Stimulated activated naive CD4-positive, alpha-beta T cell treated with Interleukin-2 at 50 U/mL for 16 hours (primary cell): ENCODE data around the gene DNMT3A.
"Not testable (repeated sequence)": the region's sequence is repeated elsewhere in the genome, so short reads cannot be mapped to it uniquely, and the experiment has no call there.

Source experiments
- DNase-seq: peaks from one replicate; lab custom pipeline; 2025; lab: John Stamatoyannopoulos, UW

DNMT3A gene

GRCh38 chr2:25234738-25235137 lies 107.0 kb downstream of the DNMT3A start:
- DNase-seq: no peak

GRCh38 chr2:25233916-25234605 lies 107.7 kb downstream of the DNMT3A start:
- no peak for DNase-seq

DNA sequence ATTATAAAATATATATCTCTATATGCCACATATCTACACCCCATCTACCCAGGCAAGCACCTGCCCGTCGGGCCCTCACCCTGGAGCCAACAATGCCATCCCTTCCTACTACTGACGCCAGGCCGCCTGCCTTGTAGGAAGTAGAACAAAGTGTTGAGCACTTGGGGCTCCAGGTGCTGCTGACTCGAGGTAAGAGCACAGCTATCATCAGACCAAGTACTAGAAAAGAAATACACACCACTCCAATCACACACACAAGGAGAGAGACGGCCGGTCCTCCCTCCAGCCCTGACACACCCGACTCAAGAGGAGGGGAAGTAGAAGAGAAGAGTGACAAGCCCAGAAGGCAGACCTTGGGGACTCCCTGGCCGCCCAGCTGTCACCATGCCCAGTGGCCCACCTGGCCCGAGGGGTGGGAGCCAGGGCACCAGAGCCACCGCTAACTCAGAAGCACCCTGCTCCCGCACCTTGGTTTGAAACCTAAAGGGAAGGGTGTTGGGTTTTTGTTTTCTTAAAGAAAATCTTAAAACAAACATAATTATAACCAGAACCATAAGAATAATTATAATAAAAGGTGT lies 109.4 kb downstream of the DNMT3A start:
- DNase-seq: no peak

- no peak for DNase-seq
These were observed 110.8 kb downstream of the DNMT3A start for GRCh38 chr2:25230948-25231311.

- DNase-seq: no peak
These were observed 111.4 kb downstream of the DNMT3A start for GRCh38 chr2:25230198-25230947.

- DNase-seq: no peak
These were observed 112.2 kb downstream of the DNMT3A start for GRCh38 chr2:25229279-25230197.

DNA sequence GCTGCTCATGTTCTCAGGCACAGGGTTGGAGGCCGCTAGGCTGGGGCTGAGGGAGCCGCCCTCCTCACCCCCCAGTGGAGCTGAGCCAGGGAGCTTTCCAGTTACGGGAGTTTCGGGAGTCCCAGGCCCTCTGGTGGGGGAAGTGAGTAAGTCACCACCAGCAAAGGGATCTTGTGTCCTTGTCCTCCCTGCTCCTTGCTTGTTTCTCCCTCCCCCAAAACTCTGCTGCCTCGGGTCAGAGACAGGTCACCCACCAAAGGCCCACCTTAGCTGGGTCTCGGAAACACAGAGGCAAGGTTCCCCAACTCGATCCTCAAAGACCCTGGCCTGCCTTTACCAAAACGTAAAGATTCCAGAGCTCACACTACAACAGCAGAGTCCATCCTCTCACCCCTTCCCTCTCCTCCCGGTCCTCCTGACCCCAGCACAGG lies 112.9 kb downstream of the DNMT3A start:
- no peak for DNase-seq

DNA sequence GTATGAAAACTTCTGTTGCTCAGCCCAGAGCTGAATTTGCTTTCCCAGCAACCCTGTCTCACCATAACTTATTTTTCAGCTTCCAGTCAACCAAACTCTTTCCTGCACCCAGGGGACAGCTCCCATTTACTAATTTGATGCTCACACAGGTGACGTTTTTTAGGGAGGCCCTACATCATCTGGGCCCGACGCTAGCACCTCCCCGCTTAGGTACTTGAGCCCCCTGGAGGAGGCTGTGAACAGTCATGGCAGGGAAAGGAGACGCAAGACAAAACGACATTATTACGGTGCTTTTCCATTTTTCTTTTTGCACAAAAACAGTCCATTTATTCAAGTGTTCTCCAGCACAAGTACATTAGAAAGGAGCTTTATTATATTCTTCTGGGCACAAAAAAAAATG lies 114.1 kb downstream of the DNMT3A start:
- no peak for DNase-seq

- DNase-seq: no peak
These were observed 114.9 kb downstream of the DNMT3A start for GRCh38 chr2:25226827-25227226.

- no peak for DNase-seq
These were observed 119.1 kb downstream of the DNMT3A start for GRCh38 chr2:25222477-25223121.

DNA sequence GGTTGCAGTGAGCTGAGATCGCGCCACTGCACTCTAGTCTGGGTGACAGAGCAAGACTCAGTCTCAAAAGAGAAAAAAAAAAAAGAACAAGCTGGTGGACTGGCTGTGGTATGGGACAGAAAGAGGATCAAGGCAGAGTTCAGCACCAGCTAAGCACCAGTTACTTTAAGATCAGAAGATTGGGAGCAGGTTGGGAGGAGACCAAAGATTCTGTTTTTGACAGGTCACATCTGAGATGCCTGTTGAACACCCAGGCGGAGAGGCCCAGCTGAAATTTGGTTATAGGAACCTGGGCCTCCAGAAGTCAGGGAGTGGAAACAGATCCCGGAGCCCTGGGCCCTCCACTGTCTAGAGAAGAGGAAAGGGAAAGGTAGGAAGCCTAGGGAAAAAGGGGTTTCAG lies 120.1 kb downstream of the DNMT3A start:
- DNase-seq: no peak

DNA sequence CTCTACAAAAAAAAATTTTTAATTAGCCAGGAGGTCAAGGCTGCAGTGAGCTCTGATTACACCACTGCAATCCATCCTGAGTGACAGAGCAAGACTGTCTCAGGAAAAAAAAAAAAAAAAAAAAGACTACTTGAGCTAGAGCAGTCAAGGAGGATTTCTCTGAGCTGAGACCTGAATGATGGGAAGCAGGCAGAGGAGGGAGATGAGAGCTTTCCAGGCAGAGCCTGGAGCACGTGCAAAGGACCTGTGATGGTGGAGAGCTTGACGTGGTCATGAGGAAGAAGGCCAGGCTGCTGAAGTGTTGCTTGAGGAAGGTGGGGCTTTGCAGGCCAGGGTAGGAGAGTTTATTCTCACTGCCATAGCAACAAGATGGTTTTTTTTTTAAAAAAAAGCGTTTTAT lies 121.4 kb downstream of the DNMT3A start:
- no peak for DNase-seq

DNA sequence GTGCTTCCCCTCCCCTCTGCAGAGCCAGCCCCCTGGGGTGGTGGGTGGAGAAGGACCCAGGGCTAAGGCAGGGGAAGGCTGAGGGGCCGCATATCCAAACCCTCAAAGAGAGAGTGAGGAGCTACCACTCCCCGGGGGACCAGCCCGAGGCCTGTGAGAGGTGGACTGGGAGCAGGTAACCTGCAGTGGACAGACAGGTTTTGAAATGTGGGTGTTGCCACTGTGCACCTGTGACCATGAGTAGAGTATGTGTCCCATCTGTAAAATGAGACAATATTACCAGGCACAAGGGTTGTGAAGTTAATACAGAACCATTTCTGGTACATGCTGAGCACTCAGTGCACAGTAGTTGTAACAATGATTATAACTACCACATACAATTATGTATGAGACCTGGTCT lies 122.1 kb downstream of the DNMT3A start:
- DNase-seq: no peak

DNA sequence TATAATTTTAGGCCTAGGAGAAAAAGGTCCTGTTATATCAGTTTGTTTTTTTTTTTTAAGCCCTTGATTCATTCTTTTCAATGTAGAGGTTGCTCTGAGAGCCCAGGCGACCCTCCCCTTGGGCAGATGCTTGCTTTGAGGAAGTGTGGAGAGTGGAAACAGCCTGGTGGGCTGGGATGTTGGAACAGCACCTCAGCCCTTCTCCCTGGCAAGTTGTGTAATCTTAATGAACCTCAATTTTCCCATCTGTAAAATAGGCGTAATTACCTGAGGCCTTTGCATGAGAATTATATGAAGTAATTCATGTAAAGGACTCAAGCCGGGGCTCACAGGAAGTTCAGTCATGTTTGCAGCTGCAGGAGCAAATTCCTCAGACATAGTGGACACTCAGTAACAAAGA lies 123.6 kb downstream of the DNMT3A start:
- DNase-seq: no peak

- DNase-seq: peak; percentile 75
These were observed 125.6 kb downstream of the DNMT3A start for GRCh38 chr2:25215948-25216679.

DNA sequence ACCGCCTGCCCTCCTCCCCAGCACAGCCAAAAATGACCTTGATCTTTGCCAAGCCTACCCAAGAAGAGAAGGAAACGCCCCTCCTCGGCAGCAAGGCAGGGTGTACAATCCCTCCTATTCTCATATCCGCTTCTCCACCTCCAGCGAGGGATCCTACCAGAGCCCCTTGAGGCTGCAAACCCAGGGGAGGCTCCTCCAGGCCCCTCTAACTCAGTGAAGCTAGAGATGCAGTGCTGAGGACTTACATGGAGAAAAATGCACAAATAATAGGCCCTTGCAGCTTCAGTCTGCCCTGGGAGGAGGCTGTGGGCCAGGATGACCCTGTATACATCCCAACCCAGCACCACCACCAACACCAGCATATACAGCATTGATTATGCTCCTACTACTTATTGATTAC lies 126.5 kb downstream of the DNMT3A start:
- no peak for DNase-seq

GRCh38 chr2:25213229-25213628 lies 128.5 kb downstream of the DNMT3A start:
- no peak for DNase-seq

DNA sequence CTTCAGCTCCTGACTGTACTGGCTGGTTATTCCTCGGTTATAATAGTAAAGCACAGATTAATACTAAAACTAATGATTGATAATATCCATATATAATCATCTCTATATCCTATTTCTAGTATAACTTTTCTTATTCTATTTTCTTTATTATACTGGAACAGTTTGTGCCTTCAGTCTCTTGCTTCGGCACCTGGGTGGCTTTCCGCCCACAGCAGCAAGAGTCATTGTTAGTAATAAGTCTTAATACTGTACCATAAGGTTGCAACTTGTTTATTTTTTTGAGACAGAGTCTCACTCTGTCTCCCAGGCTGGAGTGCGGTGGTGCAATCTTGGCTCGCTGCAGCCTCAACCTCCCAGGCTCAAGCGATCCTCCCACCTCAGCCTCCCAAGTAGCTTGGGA lies 130.8 kb downstream of the DNMT3A start:
- not testable (repeated sequence) for DNase-seq

- DNase-seq: no peak
These were observed 134.6 kb downstream of the DNMT3A start for GRCh38 chr2:25207078-25207545.

DNA sequence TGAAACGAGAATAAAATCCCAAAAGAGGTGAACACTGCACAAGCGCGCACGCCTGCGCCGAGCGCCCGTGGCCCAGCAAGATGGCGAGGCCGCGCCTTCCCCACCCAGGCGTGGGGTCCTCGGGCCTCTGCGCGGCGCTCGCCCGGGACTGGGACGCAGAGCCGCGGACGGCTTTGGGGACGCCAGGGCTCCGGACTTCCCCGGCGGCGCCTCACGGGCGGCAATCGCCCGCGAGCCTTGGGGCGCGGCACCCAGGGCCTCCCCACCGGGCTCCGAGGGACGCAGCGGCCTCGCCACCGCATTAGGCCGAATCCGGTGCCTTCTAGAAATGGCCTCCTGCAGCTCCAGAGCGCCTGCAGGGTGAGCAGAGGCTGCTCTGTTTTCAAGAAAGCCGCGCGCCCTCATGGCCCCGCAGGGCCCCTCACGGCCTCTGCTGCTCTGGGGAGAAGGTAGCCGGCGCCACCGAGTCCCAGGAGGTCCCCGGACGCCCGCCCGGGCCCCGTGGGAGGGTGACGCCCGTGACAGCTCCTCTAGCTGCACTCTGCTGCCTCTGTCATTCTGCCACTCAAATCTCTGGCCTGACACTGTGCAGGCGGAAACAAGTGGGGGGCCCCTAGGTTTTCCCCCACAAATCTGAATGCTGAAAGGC lies 137.4 kb downstream of the DNMT3A start:
- no peak for DNase-seq
